GM08714 (cell line): ENCODE data around the gene MRPS18A.
"Not testable (repeated sequence)": the region's sequence is repeated elsewhere in the genome, so short reads cannot be mapped to it uniquely, and the experiment has no call there.

ENCODE experiments used
- H3K4me3 ChIP-seq: fragments of 200-500 bp; sonication (Bioruptor generic); 2 replicates; pipeline ENCODE4 v1.5.1; 2014; ENCODE audit warnings: mild to moderate bottlenecking, low read length, inconsistent platforms
- ZNF274 ChIP-seq: IDR thresholded peaks from 2 replicates; pipeline ENCODE4 v1.6.1; 2012; ENCODE audit warnings: mild to moderate bottlenecking, low read depth, low read length

MRPS18A gene

DNA sequence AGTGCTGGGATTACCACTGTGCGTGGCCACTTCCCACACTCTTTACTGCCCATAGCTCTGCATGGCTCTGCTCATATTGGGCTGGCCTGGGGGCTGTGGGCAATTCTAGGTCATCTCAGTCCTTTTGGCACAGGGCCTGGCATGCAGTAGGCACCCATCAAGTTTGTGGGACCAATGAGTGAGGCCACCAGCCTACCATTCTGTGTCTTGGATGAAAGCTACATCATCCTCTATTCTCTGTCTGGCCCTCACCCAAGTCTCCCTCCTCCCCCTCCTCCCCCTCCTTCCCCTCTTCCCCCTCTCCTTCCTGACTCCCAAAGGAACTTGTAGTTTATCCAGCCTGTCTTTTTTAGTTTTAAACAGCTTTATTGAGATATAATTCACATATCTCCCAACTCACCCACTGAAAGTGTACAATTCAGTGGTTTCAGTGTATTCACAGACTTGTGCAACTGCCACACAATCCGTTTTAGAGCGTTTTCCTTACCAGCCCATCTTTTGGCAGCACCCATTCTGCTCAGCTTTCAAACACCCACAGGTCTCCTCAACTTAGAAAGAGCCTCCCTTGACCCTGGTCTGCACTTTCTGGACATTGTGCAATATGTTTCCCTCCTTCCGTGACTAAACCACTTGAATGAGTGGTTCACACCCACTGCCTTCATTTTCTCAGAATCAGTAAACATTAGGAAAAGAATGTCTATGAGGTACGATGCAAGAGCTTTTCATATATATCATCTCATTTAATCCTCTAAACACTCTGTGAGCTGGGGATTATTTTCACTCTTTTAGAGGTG lies 21.5 kb upstream of the MRPS18A start:
- no peak overlapping the region for H3K4me3 ChIP-seq
- TF ChIP-seq ZNF274 = no peak

- no peak for TF ChIP-seq ZNF274
- no peak overlapping the region for H3K4me3 ChIP-seq
Measured at GRCh38 chr6:43707767-43708166, 20.2 kb upstream of the MRPS18A start.

DNA sequence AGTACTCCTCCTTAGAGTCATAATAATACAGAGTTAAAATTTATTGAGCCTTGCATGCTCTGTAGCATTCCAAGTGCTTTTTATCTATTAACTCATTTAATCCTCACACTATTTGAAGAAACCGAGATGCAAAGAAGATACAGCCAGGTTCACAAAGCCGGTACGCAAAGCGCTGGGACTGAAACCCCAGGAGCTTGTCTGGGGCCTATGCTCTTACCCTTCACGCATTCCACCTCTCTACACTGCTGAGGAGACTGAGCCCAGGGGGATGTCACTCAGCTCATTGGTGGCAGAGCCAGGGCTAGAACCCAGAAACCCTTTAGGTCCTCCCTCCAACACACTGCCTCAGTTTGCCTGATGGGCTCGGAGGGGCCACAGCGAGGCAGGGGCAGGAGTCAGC lies 19.7 kb upstream of the MRPS18A start:
- no peak overlapping the region for H3K4me3 ChIP-seq
- TF ChIP-seq ZNF274 = no peak

GRCh38 chr6:43706788-43707187 lies 19.2 kb upstream of the MRPS18A start:
- H3K4me3 ChIP-seq = no peak overlapping the region
- no peak for TF ChIP-seq ZNF274

- no peak overlapping the region; the same call in 1 of the 2 replicates for H3K4me3 ChIP-seq
- no peak for TF ChIP-seq ZNF274
Measured at GRCh38 chr6:43705996-43706395, 18.4 kb upstream of the MRPS18A start.

GRCh38 chr6:43703512-43704429 lies 16.2 kb upstream of the MRPS18A start:
- no peak overlapping the region for H3K4me3 ChIP-seq
- TF ChIP-seq ZNF274 = no peak

GRCh38 chr6:43702534-43703440 lies 15.2 kb upstream of the MRPS18A start:
- H3K4me3 ChIP-seq = no peak overlapping the region
- TF ChIP-seq ZNF274 = no peak

- TF ChIP-seq ZNF274 = no peak
Measured at GRCh38 chr6:43702171-43702533, 14.6 kb upstream of the MRPS18A start.

DNA sequence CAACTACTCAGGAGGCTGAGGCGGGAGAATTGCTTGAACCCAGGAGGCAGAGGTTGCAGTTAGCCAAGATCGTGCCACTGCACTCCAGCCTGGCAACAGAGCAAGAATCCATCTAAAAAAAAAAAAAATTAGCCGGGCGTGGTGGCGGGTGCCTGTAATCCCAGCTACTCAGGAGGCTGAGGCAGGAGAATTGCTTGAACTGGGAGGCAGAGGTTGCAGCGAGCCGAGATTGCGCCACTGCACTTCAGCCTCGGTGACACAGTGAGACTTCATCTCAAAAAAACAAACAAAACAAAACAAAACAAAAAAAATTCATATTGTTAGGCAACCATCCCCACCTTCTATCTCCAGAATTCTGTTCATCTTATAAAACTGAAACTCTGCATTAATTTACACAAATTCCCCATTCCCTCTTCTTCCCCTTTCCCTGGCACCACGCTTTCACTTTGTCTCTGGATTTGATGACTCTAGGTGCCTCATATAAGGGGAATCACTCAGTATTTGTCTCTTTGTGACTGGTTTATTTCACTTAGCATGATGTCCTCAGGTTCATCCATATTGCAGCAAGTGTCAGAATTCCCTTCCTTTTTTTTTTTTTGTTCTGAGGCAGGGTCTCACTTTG lies 13.5 kb upstream of the MRPS18A start:
- H3K4me3 ChIP-seq = not testable (repeated sequence)

More at GRCh38 chr6:43702171-43702533, 14.6 kb upstream of the MRPS18A start:
- no peak overlapping the region for H3K4me3 ChIP-seq

DNA sequence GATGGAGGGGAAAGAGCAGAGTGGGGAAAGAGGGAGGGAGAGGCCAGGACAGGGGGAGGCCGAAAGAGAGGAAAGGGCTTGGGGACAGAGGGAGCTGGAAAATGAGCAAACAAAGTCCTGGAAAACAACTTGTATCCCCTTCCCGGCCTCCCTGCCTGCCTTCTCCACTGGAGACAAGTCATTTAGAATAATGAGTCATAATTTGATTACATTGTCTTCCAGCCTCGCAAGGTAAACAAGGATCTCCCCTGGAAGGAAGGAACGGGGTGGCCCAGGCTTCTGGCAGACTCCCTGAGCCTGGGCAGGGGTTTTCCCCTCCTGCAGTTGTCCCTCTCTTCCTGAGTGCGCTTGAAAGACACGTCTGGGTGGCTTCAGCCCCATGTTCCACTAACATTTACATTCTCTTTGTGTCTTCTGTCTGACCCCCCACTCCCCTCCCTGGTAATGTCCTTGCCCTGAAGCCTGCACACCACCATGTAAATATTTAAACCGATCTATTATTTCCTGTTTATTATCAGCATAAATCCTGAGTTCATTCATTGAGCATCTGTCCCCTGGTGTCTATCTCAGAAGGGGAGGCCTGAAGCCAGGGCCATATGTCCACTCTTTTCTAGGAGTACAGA lies 12.1 kb upstream of the MRPS18A start:
- TF ChIP-seq ZNF274 = no peak
- H3K4me3 ChIP-seq = no peak overlapping the region

DNA sequence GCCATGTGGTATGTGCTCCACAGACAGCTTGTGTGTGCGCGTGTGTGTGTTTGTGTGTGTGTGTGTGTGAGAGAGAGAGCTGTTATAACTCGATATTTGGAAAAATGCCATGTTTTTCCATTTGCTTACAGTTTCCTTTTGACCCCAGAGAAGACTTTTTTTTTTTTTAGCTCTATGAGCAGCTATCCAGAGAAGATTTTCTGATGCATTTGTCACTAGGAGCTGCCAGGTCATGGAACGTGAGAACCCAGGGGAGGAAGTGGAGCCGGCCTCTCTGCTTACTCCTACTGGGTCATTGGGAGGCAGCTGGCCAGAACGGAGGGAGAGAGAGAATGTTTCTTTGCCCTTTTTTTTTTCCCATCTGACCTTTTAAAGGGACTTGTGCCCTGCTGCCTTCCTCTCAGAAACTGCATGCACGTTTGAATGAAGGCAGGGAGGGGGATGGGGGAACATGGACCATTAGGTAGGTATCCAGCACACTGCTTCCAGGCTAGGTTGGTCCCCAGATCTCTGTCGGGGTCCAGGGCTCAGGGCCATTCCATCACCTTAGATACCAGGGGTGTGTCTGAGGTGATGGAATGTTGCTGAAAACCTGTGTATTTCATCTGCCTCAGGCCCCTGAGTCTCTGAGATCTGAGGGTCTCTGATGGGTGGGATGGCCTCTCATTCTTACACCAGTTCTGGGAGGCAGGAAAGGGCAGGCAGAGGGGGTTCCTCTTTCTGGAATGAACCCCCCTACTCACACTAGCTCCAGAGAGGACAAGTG lies 11.2 kb upstream of the MRPS18A start:
- no peak overlapping the region for H3K4me3 ChIP-seq
- TF ChIP-seq ZNF274 = no peak

DNA sequence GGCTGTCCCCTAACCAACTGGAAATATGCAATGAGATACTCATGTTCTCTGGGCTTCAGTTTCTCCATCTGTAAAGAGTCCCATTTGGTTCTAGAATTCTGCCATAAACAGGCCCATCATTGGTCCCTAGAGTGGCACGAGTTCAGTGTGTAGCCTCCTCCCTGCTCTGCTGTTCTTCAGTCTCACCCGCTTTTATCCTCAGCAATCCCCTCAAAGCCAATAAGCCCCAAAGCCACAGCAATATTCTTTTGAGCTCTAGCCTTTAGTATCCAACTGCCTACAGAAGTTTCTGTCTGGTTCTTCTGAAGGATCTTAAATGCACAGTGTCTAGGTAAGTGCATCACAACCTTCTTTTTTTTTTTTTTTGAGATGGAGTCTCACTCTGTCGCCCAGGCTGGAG lies 9.8 kb upstream of the MRPS18A start:
- TF ChIP-seq ZNF274 = no peak
- H3K4me3 ChIP-seq = no peak overlapping the region

DNA sequence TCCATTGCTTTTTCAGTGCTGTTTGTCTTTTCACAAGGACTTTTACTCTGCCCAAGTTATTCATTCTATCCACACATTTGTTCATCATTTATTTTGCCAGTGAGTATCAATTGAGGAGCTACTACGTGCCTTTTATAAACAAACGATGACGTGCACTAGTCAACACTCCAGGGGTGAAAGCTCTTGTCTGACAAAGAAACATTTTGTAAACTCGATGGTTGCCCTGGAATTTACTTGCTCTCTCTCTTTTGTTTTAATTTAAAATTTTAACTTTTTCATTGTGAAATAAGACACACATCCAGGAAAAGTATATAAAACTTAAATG lies 8.3 kb upstream of the MRPS18A start:
- TF ChIP-seq ZNF274 = no peak
- H3K4me3 ChIP-seq = no peak overlapping the region
